Activated T-helper 1 cell treated with anti-CD3 and anti-CD28 coated beads, Interleukin-12 subunit alpha, Interleukin-12 subunit beta, Interleukin-2, Interleukin-4 antibody, amounts not matched to agents 30 ng/mL and 10 ng/mL and 1 ng/mL, durations not matched to agents 14 hours and 24 hours and 36 hours (primary cell): ENCODE data around the gene TBCD. TPM values are rescaled to one million over a fixed set of nuclear protein-coding genes. Genes with fewer than 3 reads are reported as not detected.

Source experiments
- DNase-seq: peaks from one replicate; pipeline ENCODE4 v3.0.0; 2021; ENCODE audit warnings: low spot score
- H3K27ac Mint-ChIP-seq: one replicate; pipeline ENCODE4 v1.8.0; 2021; ENCODE audit warnings: mild to moderate bottlenecking, mixed read lengths
- H3K27me3 Mint-ChIP-seq: one replicate; pipeline ENCODE4 v1.8.0; 2022; ENCODE audit warnings: mild to moderate bottlenecking, moderate library complexity, mixed read lengths; ENCODE audit not compliant: insufficient read depth
- H3K36me3 Mint-ChIP-seq: one replicate; pipeline ENCODE4 v1.8.0; 2021; ENCODE audit warnings: low read depth, mixed read lengths
- H3K4me1 Mint-ChIP-seq: one replicate; pipeline ENCODE4 v1.8.0; 2021; ENCODE audit warnings: low read depth, mixed read lengths
- H3K4me3 Mint-ChIP-seq: one replicate; pipeline ENCODE4 v1.8.0; 2021; ENCODE audit warnings: mild to moderate bottlenecking, moderate library complexity, mixed read lengths
- H3K9me3 Mint-ChIP-seq: one replicate; pipeline ENCODE4 v1.8.0; 2021; ENCODE audit warnings: mixed read lengths
- intact Hi-C: fragments of 100-400 bp; cut with micrococcal nuclease; formaldehyde crosslinking; loops from one replicate; pipeline ENCODE4 v1.15.1; 2024
- total RNA-seq: library from RNA; stranded (reverse); gene quantifications from 2 replicates; pipeline ENCODE4 v1.2.3, GENCODE V29; 2022

TBCD gene
- total RNA-seq, 1 donor from 2014 or later = 111 TPM

DNA sequence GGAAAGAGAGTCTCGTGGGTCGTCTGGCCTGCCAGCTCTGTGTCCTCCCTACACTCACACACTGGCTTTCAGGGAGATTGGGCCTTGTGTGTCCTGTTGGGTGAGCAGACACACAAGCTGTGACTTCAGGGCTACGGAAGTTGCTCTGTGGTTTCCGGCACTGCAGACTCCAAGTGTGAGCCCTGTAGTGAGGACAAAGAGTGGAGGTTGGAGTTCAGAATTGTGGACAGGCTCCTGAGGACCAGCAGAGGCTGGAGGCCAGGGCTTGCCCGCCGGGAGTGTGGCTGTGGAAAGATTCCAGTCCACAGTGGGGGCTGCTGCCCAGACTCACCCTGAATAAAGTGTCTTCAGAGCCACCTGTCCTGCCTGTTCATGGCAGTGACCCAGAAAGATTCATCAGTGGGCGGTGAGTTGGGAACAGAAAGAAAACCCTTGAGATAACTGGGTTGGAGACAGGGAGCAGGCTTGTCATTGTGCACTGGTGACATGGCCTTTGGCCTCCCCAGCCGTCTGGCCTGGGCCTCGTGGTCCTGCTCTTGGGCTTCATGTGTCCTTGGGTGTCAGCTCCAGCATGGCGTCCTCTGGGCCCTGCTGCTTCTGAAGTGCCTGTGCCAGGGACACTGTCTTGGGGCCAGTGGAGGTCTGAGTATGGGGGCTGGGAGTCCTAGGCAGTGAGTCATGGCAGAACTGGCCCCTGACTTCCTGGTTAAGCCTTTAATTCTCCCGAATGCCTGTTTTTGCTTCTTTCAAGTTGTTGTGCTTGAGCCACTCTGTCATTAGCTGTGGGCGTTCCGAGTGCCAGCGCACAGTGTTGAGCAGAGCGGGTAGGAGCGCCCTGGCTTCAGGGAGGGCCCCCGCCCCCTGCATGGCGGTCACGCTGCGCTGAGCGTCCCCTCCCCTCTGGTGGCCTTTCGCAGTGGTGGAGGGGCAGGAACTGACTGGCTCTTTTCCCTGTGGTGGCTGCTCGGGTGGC, 107.9 kb downstream of the TBCD start:
- H3K27me3 Mint-ChIP-seq = no peaks in the 10 kb centered on the region
- H3K4me1 Mint-ChIP-seq = peaks cover 62% of the 10 kb centered on the region
- peak overlapping the region; percentile 89 for H3K4me3 Mint-ChIP-seq
- peak; percentile 46 for DNase-seq
- H3K36me3 Mint-ChIP-seq = peaks cover 13% of the 10 kb centered on the region
- H3K27ac Mint-ChIP-seq = peak overlapping the region; percentile 95
- intact Hi-C loops = loop anchor here (10.0 kb wide), 1 partner anchor 185 kb away; no protein-coding TSS in a partner anchor
- H3K9me3 Mint-ChIP-seq = no peaks in the 10 kb centered on the region

DNA sequence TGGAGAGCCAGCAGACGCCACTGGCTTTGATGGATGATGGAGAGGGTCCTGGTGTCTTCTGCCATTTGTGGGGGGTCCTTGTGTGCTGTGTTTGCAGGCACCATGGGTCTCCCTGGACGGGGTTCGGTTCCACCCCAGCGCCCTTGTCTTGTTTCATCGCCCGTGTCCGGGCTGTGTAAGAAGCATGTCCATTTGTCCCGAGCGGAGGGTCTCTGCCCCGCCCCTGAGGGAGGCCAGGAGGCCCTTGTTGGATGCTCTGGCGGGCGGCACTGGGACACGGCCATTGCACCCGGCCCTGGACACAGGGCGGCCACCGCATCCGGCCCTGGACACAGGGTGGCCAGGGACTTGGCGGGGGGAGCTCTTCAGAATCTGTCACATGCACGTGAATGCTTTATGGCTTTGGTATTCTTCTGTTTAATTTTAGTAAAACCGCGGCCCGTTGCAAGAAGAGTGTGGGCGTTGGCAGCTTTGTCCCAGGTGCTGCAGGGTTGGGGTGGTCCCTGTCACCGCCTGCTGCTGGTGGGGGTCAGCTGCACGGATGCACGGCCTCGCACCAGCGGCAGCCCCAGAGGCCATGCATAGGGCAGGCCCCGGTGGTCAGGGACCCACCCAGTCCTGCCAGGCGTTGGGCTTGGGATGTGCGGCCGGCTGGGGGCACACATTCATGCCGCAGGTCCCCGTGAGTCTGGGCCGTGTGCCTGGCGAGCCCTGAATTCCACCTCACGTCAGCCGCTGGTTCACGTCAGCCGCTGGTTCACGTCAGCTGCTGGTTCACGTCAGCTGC, 108.9 kb downstream of the TBCD start:
- intact Hi-C loops = loop anchor here (10.0 kb wide), 1 partner anchor 184 kb away; no protein-coding TSS in a partner anchor
- Mint-ChIP-seq H3K9me3 (no peaks in the 10 kb centered on the region), H3K4me3 (peak overlapping the region; percentile 89), H3K27me3 (no peaks in the 10 kb centered on the region), H3K36me3 (peaks cover 13% of the 10 kb centered on the region), H3K27ac (peak overlapping the region; percentile 95), H3K4me1 (peaks cover 67% of the 10 kb centered on the region)
- DNase-seq = no peak

DNA sequence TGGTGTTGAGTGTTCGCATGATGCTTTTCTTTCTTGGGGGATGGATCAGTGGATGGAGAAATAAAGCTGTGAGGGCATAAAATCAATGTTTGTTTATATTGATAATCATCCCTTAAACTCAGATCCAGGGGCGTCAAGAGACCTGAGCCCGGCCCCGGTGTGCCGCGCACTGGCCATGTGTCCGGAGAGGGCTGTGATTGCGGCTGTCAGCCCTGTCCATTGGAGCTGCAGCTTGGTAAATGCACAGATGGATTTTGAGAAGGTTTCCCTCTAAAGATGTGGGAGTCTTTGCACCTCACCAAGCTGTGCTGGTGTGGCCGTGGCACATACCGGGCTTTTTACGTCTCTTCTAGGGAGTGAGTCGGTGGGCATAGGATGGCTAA, 109.5 kb downstream of the TBCD start:
- Mint-ChIP-seq H3K36me3 (peaks cover 11% of the 10 kb centered on the region), H3K27ac (peak overlapping the region; percentile 52), H3K4me1 (peaks cover 73% of the 10 kb centered on the region), H3K9me3 (no peaks in the 10 kb centered on the region), H3K4me3 (peak overlapping the region; percentile 29), H3K27me3 (no peaks in the 10 kb centered on the region)
- no peak for DNase-seq
- intact Hi-C loops = loop anchor here (10.0 kb wide), 1 partner anchor 183 kb away; no protein-coding TSS in a partner anchor

- intact Hi-C loops = loop anchor here (10.0 kb wide), 1 partner anchor 183 kb away; no protein-coding TSS in a partner anchor
- Mint-ChIP-seq H3K27me3 (no peaks in the 10 kb centered on the region), H3K27ac (peak overlapping the region; percentile 65), H3K9me3 (no peaks in the 10 kb centered on the region), H3K36me3 (peaks cover 13% of the 10 kb centered on the region), H3K4me1 (peaks cover 74% of the 10 kb centered on the region), H3K4me3 (peak overlapping the region; percentile 41)
- no peak for DNase-seq
Measured at GRCh38 chr17:82862191-82862590, 110.3 kb downstream of the TBCD start.

GRCh38 chr17:82862737-82863382, 111.0 kb downstream of the TBCD start:
- intact Hi-C loops = loop anchor here (10.0 kb wide), 1 partner anchor 182 kb away; no protein-coding TSS in a partner anchor
- Mint-ChIP-seq H3K9me3 (no peaks in the 10 kb centered on the region), H3K4me1 (peaks cover 77% of the 10 kb centered on the region), H3K27me3 (no peaks in the 10 kb centered on the region), H3K4me3 (peak overlapping the region; percentile 80), H3K36me3 (peaks cover 15% of the 10 kb centered on the region), H3K27ac (peak overlapping the region; percentile 80)
- no peak for DNase-seq

DNA sequence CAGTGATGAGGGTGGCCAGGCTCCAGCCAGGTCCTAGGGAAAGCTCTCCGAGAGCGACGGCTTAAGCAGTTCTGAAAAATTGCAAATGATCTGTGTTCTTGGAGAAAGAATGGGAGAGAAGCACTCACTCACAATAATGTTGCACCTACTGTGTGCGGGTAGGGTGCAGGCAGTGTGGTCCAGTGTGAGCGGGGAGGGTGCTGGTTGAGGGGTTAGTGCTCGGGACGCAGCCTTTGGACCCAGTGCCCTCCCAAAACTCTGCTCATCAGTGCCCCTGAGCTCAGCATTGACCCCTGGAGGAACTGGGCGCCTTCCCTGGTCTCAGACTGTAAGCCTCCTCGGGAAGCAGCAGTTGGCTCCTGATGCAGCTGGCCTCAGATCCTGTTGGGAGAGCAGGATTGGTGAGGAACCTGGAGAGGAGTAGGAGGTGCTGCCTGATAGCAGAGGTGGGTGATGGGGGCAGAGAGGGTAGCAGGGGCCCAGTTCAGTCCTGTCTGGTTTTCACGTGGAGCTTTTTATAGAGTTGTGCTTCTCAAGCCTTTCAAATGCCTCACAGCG, 111.6 kb downstream of the TBCD start:
- Mint-ChIP-seq H3K27me3 (no peaks in the 10 kb centered on the region), H3K4me1 (peaks cover 75% of the 10 kb centered on the region), H3K27ac (peak overlapping the region; percentile 80), H3K4me3 (peak overlapping the region; percentile 80), H3K36me3 (peaks cover 15% of the 10 kb centered on the region), H3K9me3 (no peaks in the 10 kb centered on the region)
- intact Hi-C loops = loop anchor here (10.0 kb wide), 1 partner anchor 181 kb away; no protein-coding TSS in a partner anchor
- no peak for DNase-seq

GRCh38 chr17:82863941-82864712, 112.3 kb downstream of the TBCD start:
- Mint-ChIP-seq H3K36me3 (peaks cover 18% of the 10 kb centered on the region), H3K9me3 (no peaks in the 10 kb centered on the region), H3K4me3 (peak overlapping the region; percentile 80), H3K27me3 (no peaks in the 10 kb centered on the region), H3K27ac (peak overlapping the region; percentile 80), H3K4me1 (peaks cover 74% of the 10 kb centered on the region)
- peak; percentile 91 for DNase-seq
- intact Hi-C loops = loop anchor here (1.0 to 10.0 kb wide), 6 partner anchors 13 to 219 kb away; partner anchors contain the start of gene TBCD

DNA sequence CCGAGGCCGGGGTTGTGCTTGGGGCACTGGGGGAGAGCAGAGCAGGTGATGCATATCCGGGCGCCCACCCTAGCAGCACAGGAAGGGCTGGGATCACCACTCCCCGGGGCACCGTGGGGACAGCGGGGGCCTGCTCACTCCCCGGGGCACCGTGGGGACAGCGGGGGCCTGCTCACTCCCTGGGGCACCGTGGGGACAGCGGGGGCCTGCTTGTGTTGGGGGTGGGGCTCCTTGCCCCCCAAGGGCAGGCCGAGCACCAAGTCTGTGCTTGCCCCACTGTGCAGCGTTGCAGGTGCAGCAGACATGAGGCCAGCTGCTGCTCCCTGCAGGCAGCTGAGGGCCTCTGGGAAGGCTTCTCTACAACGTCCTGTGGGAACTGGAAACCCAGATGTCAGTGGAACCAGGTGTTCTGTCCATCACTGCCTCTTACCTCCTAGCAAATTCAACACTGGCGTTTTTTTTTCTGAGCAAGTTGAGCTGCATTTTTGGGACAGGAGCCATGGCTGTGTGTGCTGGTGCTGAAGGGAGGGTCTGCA, 112.9 kb downstream of the TBCD start:
- Mint-ChIP-seq H3K36me3 (peaks cover 15% of the 10 kb centered on the region), H3K4me3 (peak overlapping the region; percentile 80), H3K9me3 (no peaks in the 10 kb centered on the region), H3K27me3 (no peaks in the 10 kb centered on the region), H3K27ac (peak overlapping the region; percentile 80), H3K4me1 (peaks cover 69% of the 10 kb centered on the region)
- DNase-seq = no peak
- intact Hi-C loops = loop anchor here (1.0 to 10.0 kb wide), 6 partner anchors 13 to 219 kb away; partner anchors contain the start of gene TBCD

- peaks cover 69% of the 10 kb centered on the region for H3K4me1 Mint-ChIP-seq
- no peak for DNase-seq
- intact Hi-C loops = loop anchor here (10.0 kb wide), 1 partner anchor 180 kb away; no protein-coding TSS in a partner anchor
- H3K27me3 Mint-ChIP-seq = no peaks in the 10 kb centered on the region
- peak overlapping the region; percentile 49 for H3K4me3 Mint-ChIP-seq
- H3K36me3 Mint-ChIP-seq = peaks cover 17% of the 10 kb centered on the region
- peak overlapping the region; percentile 18 for H3K27ac Mint-ChIP-seq
- H3K9me3 Mint-ChIP-seq = no peaks in the 10 kb centered on the region
Measured at GRCh38 chr17:82865274-82865673, 113.4 kb downstream of the TBCD start.

DNA sequence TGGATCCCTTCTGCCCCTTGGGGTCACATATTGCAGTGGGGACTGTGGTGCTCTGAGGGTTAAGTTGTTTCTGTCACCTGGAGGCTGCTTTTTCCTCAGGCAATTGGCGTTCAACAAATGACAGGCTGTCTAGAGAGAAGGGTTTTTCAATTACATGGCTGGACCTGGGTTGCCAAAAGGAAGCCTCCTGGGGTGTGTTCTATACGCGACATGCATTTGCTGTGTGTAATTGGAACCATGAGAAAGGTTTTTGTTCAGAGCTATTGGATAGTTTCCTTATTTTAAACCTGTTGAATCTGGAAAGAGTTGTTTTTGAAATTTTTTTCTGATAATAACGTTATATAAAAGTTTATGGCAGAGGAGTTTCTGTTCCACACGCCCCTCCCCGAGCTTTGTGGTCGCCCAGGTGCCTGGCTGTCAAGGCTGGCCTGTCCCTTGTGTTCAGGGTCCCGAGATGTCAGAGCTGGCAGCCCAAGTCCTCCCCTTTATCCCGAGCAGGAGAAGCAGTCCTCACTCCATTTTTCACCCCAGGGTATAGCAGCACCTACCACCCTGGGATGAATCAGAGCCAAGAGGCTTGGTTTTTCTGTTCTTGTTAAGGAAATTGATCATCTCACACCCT, 114.0 kb downstream of the TBCD start:
- Mint-ChIP-seq H3K36me3 (peaks cover 22% of the 10 kb centered on the region), H3K27ac (peak overlapping the region; percentile 34), H3K4me3 (peak overlapping the region; percentile 49), H3K27me3 (no peaks in the 10 kb centered on the region), H3K9me3 (no peaks in the 10 kb centered on the region), H3K4me1 (peaks cover 74% of the 10 kb centered on the region)
- intact Hi-C loops = loop anchor here (10.0 kb wide), 1 partner anchor 179 kb away; no protein-coding TSS in a partner anchor
- DNase-seq = no peak
